BLaER1 treated with 17β-estradiol and CSF1 and Interleukin-3, amounts not matched to agents 10 nM and 100 nM (cell line): Measurements from ENCODE around the gene GRID1.
"Not testable (repeated sequence)": the region's sequence is repeated elsewhere in the genome, so short reads cannot be mapped to it uniquely, and the experiment has no call there.

Experiments
- H3K27ac ChIP-seq, 11 experiments: shearing (Covaris generic); formaldehyde crosslinking; 2 replicates each; pipeline ENCODE4 v1.8.1; 2022
- H3K27me3 ChIP-seq, 11 experiments: shearing (Covaris generic); formaldehyde crosslinking; 2 replicates each; pipeline ENCODE4 v1.8.1; 2022
- H3K36me3 ChIP-seq, 11 experiments: shearing (Covaris generic); formaldehyde crosslinking; 2 replicates each; pipeline ENCODE4 v1.8.1; 2022
- H3K4me1 ChIP-seq, 10 experiments: shearing (Covaris generic); formaldehyde crosslinking; 2 replicates each; pipeline ENCODE4 v1.8.1; 2022
- H3K4me2 ChIP-seq, 11 experiments: shearing (Covaris generic); formaldehyde crosslinking; 2 replicates each; pipeline ENCODE4 v1.8.1; 2022
- H3K4me3 ChIP-seq, 10 experiments: shearing (Covaris generic); formaldehyde crosslinking; 2 replicates each; pipeline ENCODE4 v1.8.1; 2022
- H3K9ac ChIP-seq, 11 experiments: shearing (Covaris generic); formaldehyde crosslinking; 2 replicates each; pipeline ENCODE4 v1.8.1; 2022
- H3K9me3 ChIP-seq, 11 experiments: shearing (Covaris generic); formaldehyde crosslinking; replicated peaks in 1 of 11; 2 replicates each; pipeline ENCODE4 v1.8.1; 2022
- H4K20me1 ChIP-seq, 11 experiments: shearing (Covaris generic); formaldehyde crosslinking; 2 replicates each; pipeline ENCODE4 v1.8.1; 2022
- Cebpa-rat ChIP-seq, 11 experiments: shearing (Covaris generic); IDR thresholded peaks; 2 replicates each; pipeline ENCODE4 v1.8.1; 2022

The GRID1 gene

DNA sequence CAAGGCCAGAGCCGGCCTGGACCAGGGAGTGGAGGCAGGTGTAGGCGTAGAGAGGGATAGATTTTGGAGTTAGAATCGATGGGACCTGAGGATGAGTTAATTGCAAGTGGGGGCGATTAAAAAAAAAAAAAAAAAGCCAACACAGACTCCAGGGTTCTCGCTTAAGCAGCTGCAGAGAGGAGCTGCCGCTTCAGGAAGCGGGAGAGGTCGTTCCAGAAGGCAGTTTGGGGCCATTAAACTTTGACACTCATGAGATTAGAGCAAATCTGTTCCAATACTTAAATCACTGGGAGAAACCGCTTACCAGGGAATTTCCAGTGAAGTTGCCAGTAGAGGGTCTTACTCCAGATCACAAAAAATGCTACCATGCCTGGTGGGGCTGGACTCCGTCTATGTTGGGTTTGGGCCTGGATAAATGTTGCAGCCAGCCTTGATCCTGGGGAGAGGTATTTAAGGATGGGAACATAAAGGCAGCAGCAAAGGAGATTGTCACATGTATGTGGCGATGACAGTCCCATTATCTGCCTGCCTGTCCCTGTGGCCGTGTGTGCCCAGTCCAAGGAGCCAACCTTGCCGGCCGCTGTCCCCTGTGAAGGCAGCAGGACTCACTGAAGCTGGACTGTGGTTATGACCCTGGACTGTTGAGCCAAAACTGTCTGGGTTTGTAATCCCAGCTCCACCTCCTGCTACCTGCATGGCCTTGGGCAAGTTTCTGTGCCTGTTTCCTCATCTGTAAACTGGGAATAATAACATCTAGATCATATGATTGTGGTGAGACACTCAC, 23.9 kb upstream of the GRID1 start:
- H3K36me3 ChIP-seq, result no peaks in the 10 kb centered on the region
- H3K27ac ChIP-seq, result no peak overlapping the region
- no peaks in the 10 kb centered on the region for H4K20me1 ChIP-seq
- no peak for TF ChIP-seq Cebpa-rat (IDR thresholded peaks at IDR 0.05)
- peaks cover 0 to 33% (median 25%) of the 10 kb centered on the region in 10 experiments; a peak in 15 of 20 replicates for H3K4me1 ChIP-seq
- H3K4me3 ChIP-seq, result no peak overlapping the region
- no peaks in the 10 kb centered on the region for H3K27me3 ChIP-seq
- no peak overlapping the region for H3K9ac ChIP-seq
- H3K4me2 ChIP-seq, result peak overlapping the region in 1 of 11 experiments; percentile 80; a peak in 2 of 22 replicates
- peaks cover 0 to 14% (median 4%) of the 10 kb centered on the region in 11 experiments; a peak in 5 of 22 replicates for H3K9me3 ChIP-seq

DNA sequence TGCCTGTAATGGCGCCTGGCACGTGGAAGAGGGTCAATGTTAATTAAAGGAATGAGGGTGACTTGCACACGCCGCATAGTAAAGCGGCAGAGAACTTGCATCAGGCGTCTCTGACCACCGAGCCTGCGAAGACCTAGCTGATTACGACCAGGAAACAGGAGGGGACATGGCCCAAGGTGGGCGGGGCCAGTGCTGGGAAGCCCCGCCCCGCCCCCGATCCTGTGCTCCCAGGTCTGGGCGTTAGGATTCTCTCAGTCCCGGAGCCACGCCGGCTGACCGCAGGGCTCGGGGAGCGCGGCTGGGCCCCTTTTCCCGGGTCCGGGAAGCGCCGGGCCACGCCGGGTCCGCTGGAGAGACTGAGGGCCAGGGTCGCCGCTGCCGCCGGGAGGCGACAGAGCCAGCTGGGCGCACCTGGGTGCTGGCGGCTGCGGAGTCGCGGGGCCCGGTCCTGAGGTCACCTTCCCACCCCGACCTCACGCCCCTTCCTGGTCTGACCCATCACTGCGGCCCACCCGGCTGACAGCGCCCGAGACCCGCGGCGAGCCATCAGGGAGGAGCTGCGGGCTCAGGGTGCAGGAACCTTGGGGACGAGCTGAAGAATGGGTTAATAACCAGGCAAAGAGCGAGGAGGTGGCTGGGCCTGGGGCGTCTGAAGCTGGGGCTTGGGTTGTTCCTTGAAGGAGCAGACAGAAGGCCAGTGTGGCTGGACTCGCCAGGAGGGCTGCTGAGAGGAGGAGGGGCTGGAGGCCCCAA, 23.0 kb upstream of the GRID1 start:
- Histone ChIP-seq H3K36me3 (no peaks in the 10 kb centered on the region), H3K9ac (no peak overlapping the region), H3K4me2 (no peak overlapping the region), H4K20me1 (no peaks in the 10 kb centered on the region), H3K9me3 (peaks cover 0 to 14% (median 4%) of the 10 kb centered on the region in 11 experiments; a peak in 5 of 22 replicates), H3K27me3 (no peaks in the 10 kb centered on the region), H3K4me1 (peaks cover 0 to 33% (median 25%) of the 10 kb centered on the region in 10 experiments; a peak in 16 of 20 replicates), H3K27ac (no peak overlapping the region), H3K4me3 (no peak overlapping the region)
- no peak for TF ChIP-seq Cebpa-rat (IDR thresholded peaks at IDR 0.05)

DNA sequence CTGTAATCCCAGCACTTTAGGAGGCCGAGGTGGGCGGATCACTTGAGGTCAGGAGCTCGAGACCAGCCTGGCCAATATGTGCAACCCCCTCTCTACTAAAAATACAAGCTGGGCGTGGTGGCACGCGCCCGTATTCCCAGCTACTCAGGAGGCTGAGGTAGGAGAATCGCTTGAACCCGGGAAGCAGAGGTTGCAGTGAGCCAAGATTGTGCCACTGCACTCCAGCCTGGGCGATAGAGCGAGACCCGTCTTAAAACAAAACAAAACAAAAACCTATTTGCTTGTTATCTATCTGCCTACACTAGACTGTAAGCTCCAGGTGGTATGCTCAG, 22.5 kb upstream of the GRID1 start:
- Histone ChIP-seq H3K9me3 (peaks cover 0 to 14% (median 4%) of the 10 kb centered on the region in 11 experiments; a peak in 5 of 22 replicates), H3K4me1 (peaks cover 0 to 31% (median 25%) of the 10 kb centered on the region in 10 experiments; a peak in 16 of 20 replicates)
- H3K27ac ChIP-seq, H4K20me1 ChIP-seq, H3K36me3 ChIP-seq, H3K9ac ChIP-seq, H3K4me3 ChIP-seq, H3K27me3 ChIP-seq, H3K4me2 ChIP-seq: not testable (repeated sequence)

DNA sequence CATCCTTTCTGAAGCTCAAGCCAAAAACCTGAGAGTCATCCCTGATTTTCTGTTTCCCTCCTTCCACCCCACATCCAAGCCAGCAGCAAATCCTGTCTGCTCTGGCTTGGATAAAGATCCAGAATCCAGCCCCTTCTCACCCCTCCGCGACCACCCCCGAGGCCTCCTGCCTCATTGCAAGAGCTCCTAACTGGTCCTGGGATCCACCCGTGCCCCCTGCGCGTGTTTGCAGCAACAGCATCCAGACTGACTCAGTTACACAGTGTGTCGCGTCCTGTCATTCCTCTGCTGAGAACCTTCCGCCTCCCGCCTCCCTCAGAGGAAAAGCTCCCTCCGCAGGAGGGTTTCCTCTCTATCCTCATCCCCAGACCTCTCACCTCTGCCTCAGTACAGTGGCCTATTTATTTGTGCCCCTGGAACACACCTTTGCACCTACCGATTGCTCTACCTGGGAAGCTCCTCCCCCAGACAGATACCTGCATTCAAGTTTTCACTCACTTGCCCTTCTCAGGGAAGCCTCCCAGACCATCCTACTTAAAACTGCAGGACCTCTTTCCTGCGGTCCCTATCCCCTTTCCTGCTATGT, 21.6 kb upstream of the GRID1 start:
- Histone ChIP-seq H3K9me3 (peaks cover 0 to 14% (median 4%) of the 10 kb centered on the region in 11 experiments; a peak in 5 of 22 replicates), H3K9ac (no peak overlapping the region), H3K27ac (no peak overlapping the region), H3K4me3 (no peak overlapping the region), H3K4me1 (peaks cover 0 to 26% (median 23%) of the 10 kb centered on the region in 10 experiments; a peak in 16 of 20 replicates), H3K27me3 (no peaks in the 10 kb centered on the region), H3K4me2 (no peak overlapping the region), H4K20me1 (no peaks in the 10 kb centered on the region), H3K36me3 (no peaks in the 10 kb centered on the region)
- TF ChIP-seq Cebpa-rat (IDR thresholded peaks at IDR 0.05), result no peak

DNA sequence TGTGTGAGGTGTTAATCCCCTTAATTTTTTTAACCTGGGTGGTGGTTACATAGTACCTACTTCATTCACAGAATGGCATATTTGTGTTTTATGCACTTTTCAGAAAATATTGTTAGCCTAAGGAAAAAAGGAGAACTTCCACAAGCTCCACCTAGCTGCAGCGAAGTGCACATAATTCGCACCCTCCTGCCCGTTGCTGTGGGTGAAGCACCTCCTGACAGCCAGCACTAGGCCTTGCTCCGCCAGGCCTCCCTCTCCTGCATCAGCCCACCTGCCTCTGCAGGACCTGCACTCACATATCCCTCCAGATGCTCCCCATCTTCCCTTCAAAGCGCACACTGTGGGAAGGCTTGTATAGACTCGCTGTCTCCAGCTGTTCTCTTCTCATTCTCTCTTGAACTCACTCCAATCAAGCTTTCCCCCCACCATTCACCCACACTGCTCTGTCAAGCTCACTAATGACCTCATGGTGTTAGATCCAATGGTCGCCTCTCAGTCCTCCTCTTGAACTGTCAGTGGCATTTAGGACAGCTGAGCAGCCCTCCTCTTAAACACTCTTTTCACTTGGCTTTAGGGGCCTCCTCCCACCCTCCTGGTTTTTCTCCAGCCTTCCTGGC, 20.7 kb upstream of the GRID1 start:
- no peak for TF ChIP-seq Cebpa-rat (IDR thresholded peaks at IDR 0.05)
- Histone ChIP-seq H3K4me2 (no peak overlapping the region), H3K9me3 (peaks cover 0 to 14% (median 4%) of the 10 kb centered on the region in 11 experiments; a peak in 5 of 22 replicates), H4K20me1 (no peaks in the 10 kb centered on the region), H3K27ac (no peak overlapping the region), H3K4me3 (no peak overlapping the region), H3K9ac (no peak overlapping the region), H3K27me3 (no peaks in the 10 kb centered on the region), H3K36me3 (no peaks in the 10 kb centered on the region), H3K4me1 (peaks cover 0 to 17% (median 13%) of the 10 kb centered on the region in 10 experiments; a peak in 16 of 20 replicates)

DNA sequence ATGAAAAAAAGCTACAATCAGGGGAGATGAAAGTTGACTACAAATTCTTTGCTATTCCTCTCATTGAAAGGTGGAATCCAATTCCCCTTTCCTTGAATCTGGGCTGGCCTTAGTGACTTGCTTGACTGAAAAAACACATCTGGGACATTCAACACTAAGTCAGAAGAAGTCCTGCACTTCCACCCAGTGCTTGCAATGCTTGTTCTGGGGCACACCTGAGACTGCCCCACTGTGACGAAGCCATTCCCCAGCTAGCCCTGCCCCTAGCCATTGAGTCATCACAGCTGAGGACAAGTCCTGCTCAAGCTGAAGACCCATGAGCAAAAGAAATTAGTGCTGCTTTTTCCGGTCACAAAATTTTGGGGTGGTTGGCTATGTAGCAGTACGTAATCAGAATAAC, 19.2 kb upstream of the GRID1 start:
- Histone ChIP-seq H3K4me3 (no peak overlapping the region), H3K27ac (no peak overlapping the region), H3K9me3 (peaks cover 0 to 14% (median 4%) of the 10 kb centered on the region in 11 experiments; a peak in 5 of 22 replicates), H3K4me1 (peaks cover 0 to 5% (median 0%) of the 10 kb centered on the region in 10 experiments; a peak in 2 of 20 replicates), H3K9ac (no peak overlapping the region), H3K27me3 (no peaks in the 10 kb centered on the region), H4K20me1 (no peaks in the 10 kb centered on the region), H3K36me3 (no peaks in the 10 kb centered on the region), H3K4me2 (no peak overlapping the region)
- no peak for TF ChIP-seq Cebpa-rat (IDR thresholded peaks at IDR 0.05)

DNA sequence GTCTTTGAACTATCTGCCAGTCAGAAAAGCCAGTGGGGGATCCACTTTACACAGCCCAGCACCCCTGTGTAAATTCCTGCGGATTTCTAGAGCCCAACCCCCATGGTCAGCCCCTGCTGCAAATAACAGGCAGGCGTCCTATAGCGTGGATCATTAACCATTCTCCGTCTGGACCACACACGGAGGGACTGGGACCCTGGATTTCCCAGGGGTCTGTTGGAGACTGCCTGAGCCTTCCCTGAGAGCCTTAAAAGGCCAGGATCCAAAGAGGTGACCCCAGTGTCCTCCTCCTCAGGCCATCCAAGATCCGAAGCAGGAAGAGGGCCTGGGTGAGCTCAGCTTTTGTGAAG, 11.2 kb upstream of the GRID1 start:
- peaks cover 0 to 8% (median 0%) of the 10 kb centered on the region in 11 experiments; a peak in 1 of 22 replicates for H4K20me1 ChIP-seq
- H3K9ac ChIP-seq, result no peak overlapping the region
- TF ChIP-seq Cebpa-rat (IDR thresholded peaks at IDR 0.05), result no peak
- H3K27me3 ChIP-seq, result peaks cover 0 to 12% (median 0%) of the 10 kb centered on the region in 11 experiments; a peak in 5 of 22 replicates
- H3K9me3 ChIP-seq, result no peaks in the 10 kb centered on the region
- no peaks in the 10 kb centered on the region for H3K36me3 ChIP-seq
- H3K4me2 ChIP-seq, result no peak overlapping the region
- no peak overlapping the region for H3K4me3 ChIP-seq
- H3K4me1 ChIP-seq, result peaks cover 0 to 24% (median 11%) of the 10 kb centered on the region in 10 experiments; a peak in 11 of 20 replicates
- H3K27ac ChIP-seq, result no peak overlapping the region

DNA sequence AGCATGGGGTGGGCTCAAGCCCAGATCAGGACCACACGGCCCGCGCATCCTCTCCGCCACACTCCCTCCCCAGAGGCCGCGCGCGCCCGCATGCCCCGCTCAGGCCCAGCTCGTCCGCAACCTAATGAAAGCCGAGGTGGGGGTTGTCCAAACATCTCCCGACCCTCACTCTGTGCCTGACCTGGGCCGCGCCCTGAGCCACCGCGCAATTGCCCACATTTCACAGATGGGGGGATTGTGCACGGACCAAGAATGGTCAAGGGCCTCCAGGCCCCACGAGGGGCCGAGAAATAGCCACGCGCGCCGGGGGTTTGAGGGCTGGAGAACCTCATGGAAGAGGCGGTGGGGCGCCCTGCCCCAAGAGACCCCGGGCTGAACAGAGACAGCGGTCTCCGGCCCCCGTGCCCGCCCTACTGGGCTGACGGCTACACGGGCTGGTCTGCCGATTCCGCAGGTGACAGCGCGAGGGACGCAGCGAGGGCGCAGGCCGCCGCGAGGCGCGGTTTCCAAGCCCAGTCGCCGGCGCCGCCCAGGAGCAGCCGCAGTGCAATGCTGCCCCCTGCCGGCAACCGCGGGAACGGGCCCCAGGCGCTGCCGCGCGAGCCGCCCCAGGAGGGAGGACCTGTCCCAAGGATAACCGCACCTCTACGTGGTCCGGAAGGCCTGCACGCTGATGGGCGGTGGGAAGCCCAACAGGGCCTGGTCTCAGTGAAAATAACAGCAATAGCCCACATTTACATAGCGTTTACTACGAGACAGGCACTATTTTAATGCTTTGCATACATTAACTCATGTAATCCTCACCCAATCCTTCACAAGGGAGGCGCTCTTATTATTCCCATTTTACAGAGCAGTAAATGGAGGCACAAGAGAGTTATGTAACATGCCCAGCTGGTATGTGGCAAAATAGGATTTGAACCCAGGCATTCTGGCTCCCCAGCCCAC, 10.5 kb upstream of the GRID1 start:
- Histone ChIP-seq H3K4me2 (peak overlapping the region; percentile 67 to 90 (median 85)), H4K20me1 (peaks cover 0 to 8% (median 0%) of the 10 kb centered on the region in 11 experiments; a peak in 2 of 22 replicates), H3K27ac (no peak overlapping the region), H3K4me3 (peak overlapping the region in 3 of 10 experiments; percentile 25 to 42 (median 38); a peak in 2 of 20 replicates), H3K9me3 (no peaks in the 10 kb centered on the region), H3K27me3 (peaks cover 0 to 12% (median 0%) of the 10 kb centered on the region in 11 experiments; a peak in 5 of 22 replicates), H3K4me1 (peaks cover 0 to 30% (median 14%) of the 10 kb centered on the region in 10 experiments; a peak in 12 of 20 replicates), H3K36me3 (no peaks in the 10 kb centered on the region), H3K9ac (peak overlapping the region in 3 of 11 experiments; percentile 38 to 52 (median 44); a peak in 4 of 22 replicates)
- no peak for TF ChIP-seq Cebpa-rat (IDR thresholded peaks at IDR 0.05)
